ENCODE results near the gene MLLT3. TPM values are rescaled to one million over a fixed set of nuclear protein-coding genes. Genes with fewer than 3 reads are reported as not detected.

The MLLT3 gene
- total and polyA plus RNA-seq, 8 donors: 6.5 to 48.7 (median 24.4) TPM

- 85 to 94% (median 91%) methylated on average over 3 of the region's 3 CpGs for WGBS, 5 donors
- Histone ChIP-seq H3K36me3 (no peaks in the 10 kb centered on the region), H3K4me3 (no peak overlapping the region), H3K9me3 (no peaks in the 10 kb centered on the region), H3K27me3 (no peaks in the 10 kb centered on the region), H3K4me1 (peaks cover 22 to 36% (median 29%) of the 10 kb centered on the region in 4 donors), H3K27ac (no peak overlapping the region)
- intact Hi-C loops (cut with DNase I; ENCODE audit: low total_unique reads): no loop called here
- no peak for TF ChIP-seq CTCF (IDR thresholded peaks at IDR 0.05)
- TF ChIP-seq EP300 (IDR thresholded peaks at IDR 0.05): no peak
- TF ChIP-seq POLR2A (IDR thresholded peaks at IDR 0.05): no peak
- DNase-seq: no peak
Observed at GRCh38 chr9:20549053-20549452, 73.2 kb downstream of the MLLT3 start.

GRCh38 chr9:20545023-20545622, 77.2 kb downstream of the MLLT3 start:
- intact Hi-C loops (cut with DNase I; ENCODE audit: low total_unique reads): no loop called here
- Histone ChIP-seq H3K27me3 (no peaks in the 10 kb centered on the region), H3K27ac (no peak overlapping the region), H3K4me3 (no peak overlapping the region), H3K9me3 (peaks cover under 1 to 11% (median 8%) of the 10 kb centered on the region in 4 donors), H3K36me3 (peaks cover 0 to 5% (median 2%) of the 10 kb centered on the region in 4 donors), H3K4me1 (no peaks in the 10 kb centered on the region)
- WGBS, 5 donors: 86 to 97% (median 91%) methylated on average over 3 of the region's 3 CpGs
- TF ChIP-seq POLR2A (IDR thresholded peaks at IDR 0.05): no peak
- no peak for TF ChIP-seq CTCF (IDR thresholded peaks at IDR 0.05)
- TF ChIP-seq POLR2AphosphoS5 (IDR thresholded peaks at IDR 0.05): no peak
- no peak for TF ChIP-seq EP300 (IDR thresholded peaks at IDR 0.05)
- no peak for DNase-seq

- intact Hi-C loops (cut with DNase I; ENCODE audit: low total_unique reads): no loop called here
- no peak for DNase-seq
- WGBS, 5 donors: 94 to 99% (median 96%) methylated on average over 2 to 5 of the region's 5 CpGs
- no peak overlapping the region for H3K27ac ChIP-seq
- H3K27me3 ChIP-seq: no peaks in the 10 kb centered on the region
- H3K36me3 ChIP-seq: peaks cover 0 to 9% (median 3%) of the 10 kb centered on the region in 4 donors
- H3K4me1 ChIP-seq: peaks cover 0 to 15% (median 7%) of the 10 kb centered on the region in 4 donors
- no peak overlapping the region for H3K4me3 ChIP-seq
- peaks cover 3 to 19% (median 14%) of the 10 kb centered on the region in 4 donors for H3K9me3 ChIP-seq
- TF ChIP-seq EP300 (IDR thresholded peaks at IDR 0.05) (no peak), POLR2AphosphoS5 (IDR thresholded peaks at IDR 0.05) (no peak), POLR2A (IDR thresholded peaks at IDR 0.05) (no peak), CTCF (IDR thresholded peaks at IDR 0.05) (no peak)
Observed at GRCh38 chr9:20540169-20540863, 82.0 kb downstream of the MLLT3 start.

GRCh38 chr9:20538956-20539355, 83.3 kb downstream of the MLLT3 start:
- peaks cover 0 to 15% (median 7%) of the 10 kb centered on the region in 4 donors for H3K4me1 ChIP-seq
- H3K36me3 ChIP-seq: peaks cover 0 to 9% (median 3%) of the 10 kb centered on the region in 4 donors
- TF ChIP-seq CTCF (IDR thresholded peaks at IDR 0.05) (no peak), EP300 (IDR thresholded peaks at IDR 0.05) (no peak)
- H3K27ac ChIP-seq: no peak overlapping the region
- intact Hi-C loops (cut with DNase I; ENCODE audit: low total_unique reads): no loop called here
- 17 to 63% (median 46%) methylated on average over 1 of the region's 1 CpG for WGBS, 5 donors
- H3K27me3 ChIP-seq: no peaks in the 10 kb centered on the region
- H3K9me3 ChIP-seq: peaks cover 3 to 19% (median 14%) of the 10 kb centered on the region in 4 donors
- DNase-seq: no peak
- no peak overlapping the region for H3K4me3 ChIP-seq
